Fibroblast of skin of left quadriceps (primary cell): ENCODE data around the gene CTSL.

ENCODE experiments used
- DNase-seq, 2 experiments: peaks; one replicate each; pipeline ENCODE4 v3.0.0-alpha.2; 2013; ENCODE audit warnings: low read depth in 2 of 2

Gene CTSL

DNA sequence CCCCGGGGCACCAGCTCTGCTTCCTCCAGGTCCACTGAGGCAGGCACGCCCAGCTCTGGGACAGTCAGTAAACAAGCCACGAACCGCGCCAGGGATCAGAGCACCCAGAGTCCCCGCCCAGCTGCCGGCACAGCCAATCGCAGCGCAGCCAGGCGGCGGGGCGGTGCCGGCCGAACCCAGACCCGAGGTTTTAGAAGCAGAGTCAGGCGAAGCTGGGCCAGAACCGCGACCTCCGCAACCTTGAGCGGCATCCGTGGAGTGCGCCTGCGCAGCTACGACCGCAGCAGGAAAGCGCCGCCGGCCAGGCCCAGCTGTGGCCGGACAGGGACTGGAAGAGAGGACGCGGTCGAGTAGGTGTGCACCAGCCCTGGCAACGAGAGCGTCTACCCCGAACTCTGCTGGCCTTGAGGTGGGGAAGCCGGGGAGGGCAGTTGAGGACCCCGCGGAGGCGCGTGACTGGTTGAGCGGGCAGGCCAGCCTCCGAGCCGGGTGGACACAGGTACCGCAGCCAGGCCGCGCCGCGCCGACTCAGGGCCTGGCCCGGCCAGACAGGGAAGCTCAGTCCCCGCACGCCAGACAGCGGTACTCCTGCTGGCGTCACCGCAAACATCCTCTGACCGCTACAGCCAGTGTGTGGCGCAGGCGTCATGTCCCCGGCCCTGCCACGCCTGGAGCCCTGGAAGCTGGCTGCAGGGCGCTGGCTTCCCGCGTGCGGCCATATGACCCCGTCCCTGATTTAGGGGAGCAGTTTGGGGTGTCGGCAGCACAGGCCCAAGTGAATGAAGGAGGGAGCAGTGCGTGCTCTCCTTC, at the start of gene CTSL:
CTSL (plus strand) TSS at position 220 of the 810 bp plus-strand sequence. CDS start 1,485 bp downstream, outside the sequence.
- peak in 1 of 2 experiments; percentile 41 for DNase-seq

DNA sequence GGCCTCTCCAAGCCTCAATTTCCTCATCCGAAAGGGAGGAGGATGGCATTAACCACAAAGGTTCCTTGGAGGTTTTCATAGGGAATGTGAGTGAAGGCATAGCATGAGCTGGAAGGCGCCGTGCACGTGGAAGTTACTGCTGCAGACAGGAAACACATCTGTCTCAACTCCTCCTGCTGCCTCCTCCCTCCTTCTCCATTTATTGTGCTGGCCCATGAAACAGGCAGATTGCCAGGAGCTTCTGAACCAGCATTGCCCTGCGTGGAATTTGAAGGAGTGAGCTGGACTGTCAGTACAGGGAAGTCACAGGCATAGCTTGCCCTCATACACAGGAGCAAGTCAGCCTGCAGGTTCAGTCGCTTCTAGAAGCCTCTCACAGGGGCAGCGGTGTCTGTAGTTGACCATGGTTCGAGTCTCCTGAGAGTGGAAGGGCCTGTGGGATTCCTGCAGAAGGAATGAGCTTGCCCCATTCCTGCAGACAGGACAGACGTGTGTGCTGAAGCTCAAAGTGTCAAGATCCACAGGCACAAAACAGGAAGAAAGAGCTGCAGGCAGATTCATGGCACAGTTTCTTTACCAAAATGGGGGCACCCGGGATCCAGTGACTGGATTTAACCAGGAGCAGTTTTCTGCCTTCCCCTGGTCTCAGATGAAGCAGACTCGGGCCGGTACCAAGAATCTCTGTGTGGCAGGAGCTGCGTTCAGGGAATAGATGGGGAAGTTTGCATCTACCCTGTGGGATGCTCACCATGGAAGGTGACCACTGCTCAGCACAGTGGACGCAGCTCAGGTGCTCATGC, 48.7 kb upstream of the CTSL start:
- no peak for DNase-seq

DNA sequence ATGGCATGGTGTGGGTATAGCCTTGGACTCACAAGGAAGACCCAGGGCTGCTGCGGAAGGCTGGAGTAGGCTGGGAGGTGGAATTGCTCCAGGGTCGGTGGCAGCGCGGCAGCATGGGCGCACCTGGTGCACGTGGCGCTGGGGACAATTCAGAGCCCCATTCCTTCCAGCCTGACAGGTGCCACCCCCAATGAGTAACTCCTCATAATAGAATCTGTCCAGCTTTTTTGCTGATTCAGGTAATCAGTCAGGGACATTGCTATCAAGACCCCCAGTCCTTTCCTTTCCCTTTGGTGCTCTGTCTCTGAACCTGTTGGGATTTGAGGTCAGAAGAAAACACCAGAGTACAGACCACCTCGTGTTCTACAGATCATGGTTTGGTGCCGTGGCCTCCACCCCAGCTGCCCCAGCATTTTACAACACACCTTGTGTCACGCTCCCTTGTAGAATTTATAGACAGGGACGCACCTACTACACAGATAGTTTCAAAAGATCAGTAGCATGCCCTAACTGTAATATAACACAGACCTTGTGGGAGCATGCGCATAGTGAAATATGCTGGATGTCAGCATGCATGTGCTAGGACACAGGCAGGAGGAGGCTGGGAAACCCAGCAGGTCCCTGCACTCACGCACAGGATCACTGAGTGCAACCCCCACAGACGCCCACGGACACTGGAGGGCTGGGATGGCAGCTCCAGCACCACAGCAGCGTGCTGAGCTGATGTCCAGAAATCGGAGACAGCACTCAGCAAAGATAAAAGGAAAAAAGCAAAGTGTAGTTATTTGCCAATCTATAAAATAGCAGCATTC, 47.9 kb upstream of the CTSL start:
- no peak for DNase-seq

DNA sequence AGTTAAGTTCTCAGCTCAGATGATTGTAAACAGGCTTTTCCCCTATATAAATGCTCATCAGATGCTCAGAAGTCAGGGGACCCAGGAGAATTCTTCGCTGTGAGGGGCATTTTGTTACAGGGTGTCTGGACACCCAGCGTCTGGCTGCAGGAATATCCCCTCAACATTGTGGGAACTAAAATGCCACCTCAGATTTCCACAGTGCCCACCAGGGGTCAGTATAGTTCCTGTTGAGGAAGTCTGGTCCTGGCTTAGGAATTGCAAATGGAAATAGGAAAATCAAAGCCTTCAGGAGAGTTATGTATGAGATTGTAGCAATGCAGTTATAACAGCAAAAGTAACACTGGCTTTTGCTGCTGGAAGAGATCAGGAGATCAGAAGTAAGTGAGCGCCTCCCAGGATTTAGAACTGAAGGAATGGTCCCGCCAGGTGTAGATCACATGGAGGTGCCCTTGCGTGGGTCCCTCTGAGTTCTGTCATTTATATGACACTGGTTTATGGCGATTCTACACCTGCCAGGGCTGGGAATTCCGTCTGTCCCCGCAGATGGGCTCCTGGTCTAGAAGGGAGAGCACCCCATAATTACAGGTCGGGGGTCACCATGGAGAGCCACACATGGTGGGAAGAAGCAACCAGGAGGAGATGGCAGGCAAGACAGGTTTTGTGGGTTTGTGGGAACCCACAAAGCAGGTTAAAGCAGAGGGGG, 47.1 kb upstream of the CTSL start:
- peak; percentile 49 to 53 for DNase-seq

DNA sequence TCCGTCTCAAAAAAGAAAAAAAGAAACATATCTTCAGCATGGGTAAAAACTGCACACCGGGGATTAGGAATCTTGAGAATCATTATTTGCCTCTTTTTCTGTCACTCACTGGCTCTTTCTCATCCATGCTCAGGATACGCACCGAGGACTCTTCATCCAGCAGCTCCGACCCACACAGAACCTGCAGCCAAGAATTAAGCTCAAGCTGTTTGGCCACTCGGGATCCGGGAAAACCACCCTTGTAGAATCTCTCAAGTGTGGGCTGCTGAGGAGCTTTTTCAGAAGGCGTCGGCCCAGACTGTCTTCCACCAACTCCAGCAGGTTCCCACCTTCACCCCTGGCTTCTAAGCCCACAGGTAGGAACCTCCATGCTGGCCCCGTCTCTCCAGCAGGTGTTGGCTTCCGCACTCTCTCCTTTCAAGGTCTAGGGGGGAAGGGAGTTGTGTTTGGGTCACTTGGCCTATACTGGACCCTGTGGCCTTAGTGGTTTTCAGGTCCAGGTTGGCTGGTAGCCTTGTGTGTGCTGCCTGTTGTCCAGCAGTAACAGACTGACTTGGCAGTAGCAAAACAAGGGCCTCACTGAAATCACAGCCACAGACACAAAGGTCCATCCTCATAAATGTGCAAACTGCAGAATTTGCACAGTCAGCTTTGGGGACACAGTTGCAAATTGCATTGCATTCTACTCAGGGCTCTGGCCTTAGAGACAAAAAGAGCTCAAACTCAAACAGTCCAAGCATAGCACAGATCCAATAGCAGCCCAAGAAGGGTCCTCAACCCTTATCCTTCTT, 44.5 kb upstream of the CTSL start:
- no peak for DNase-seq

DNA sequence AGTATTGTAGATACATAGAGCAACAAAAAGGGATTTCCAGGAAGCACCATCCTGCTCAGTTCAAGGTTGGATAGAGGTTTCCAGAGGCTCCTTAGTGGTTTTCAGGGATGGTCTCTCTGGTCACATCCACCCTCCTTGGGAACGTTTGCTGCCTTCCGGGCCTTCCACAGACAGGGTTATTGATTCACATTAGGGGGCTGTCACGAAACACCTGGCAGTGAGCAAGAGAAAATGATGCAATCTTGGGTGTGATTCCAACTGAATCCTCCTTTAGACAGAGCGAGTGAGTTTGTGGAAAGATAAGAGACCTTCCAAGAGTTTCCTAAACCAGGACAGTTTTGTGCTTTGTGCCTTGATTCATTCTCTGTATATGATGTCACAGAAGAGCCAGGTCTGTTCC, 43.8 kb upstream of the CTSL start:
- DNase-seq, result no peak

DNA sequence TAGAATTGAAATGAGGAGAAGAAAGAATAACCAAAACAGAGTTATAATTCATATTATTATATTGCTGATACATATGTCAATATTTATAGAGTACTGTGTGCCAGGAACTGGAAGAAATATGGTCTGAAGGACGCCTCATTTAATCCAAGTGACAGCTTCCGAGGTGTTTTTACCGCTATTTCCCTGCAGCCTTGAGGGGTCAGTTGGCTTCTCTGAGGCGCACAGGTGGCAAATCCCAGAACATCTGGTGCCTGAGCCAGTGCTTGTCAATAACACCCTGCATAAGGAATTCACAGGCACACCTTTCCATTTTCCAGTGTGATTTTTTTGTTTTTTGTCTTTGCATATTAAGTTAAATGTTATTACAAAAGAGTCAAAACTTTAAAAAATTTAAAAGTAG, 43.3 kb upstream of the CTSL start:
- DNase-seq, result no peak

DNA sequence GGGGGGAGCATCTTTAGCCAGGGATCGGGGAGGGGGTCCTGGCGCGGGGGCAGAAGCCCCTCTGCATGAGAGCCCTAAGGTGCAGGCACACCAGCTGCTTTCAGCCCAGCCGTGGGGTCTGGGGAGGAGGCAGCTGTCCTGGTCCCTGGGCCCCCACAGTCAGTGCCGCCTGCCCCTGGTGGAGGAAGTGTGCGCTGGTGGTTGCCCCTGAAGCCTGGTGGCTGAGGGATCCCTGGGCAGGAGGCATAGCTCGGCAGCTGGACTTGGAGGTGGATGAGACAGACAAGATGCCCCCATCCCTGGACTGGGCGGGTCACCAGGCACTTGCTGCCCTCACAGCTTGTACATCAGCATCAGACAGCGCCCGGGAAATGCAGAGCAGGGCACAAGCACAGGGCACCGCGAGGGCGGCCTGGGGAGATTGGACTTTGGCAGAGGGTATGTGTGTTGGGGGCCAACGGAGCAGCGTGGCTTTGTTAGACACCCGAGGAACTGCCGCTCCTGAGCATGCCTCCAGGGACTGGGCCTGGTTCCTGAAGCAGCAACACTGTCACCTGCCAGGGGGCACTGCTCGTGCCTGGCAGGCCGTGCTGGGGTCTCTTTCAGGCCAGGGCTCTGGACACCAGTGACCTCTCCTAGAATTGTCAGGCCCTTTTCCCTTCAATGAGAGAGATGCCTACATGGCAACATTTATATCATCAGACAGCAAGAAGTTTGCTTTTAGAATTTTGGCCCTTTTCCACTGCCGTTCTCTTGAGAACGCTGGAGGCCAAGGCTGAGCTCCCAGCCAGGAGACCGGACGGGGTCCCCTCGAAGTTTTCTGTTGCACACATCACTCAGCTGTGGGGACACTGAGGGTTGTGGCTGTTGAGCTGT, 41.9 kb upstream of the CTSL start:
- no peak for DNase-seq

DNA sequence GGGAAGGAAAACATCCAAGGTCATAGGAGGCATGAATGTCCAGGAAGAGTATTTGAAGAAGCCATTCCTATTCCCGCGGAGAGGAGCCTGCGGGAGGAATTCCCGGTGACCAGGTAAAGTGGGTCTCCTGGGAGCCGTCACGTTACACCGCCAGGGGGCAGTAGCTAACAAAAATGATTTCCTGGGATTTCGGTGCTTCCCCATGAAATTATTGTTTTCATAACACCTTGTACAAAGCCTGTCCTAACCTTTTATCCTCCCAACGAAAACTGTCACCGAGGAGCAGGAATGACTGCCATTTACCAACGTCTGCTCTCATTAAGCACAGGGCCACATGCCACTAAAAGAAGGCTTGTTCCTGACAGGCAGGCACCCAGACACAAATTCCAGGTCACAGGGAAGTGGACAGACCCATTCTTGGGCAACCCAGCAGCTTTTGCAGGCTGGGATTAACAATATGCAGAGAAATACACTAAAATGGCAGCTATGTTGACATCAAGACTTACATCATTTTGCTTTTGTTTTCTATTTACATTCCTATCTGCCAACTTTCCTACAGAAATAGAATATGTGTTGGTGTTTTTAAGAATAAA, 41.2 kb upstream of the CTSL start:
- DNase-seq, result peak in 1 of 2 experiments; percentile 13

DNA sequence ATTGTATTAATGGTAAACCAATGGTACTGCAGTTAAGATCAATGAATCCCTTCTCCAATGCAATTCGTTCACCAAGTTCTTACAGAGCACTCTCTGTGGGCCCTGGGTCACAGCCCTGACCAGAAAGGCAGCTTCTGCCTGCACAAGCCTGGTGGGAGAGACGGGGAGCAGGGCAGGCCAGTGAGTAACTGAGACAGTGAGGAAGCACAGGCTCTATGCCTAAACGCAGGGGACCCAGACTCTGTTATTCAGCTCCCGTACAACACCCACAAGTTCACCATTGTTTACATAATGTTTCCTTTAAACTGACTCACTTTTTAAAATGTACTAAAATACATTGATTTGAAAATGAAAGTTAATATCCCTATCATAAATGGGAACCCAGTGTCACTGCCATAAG, 40.5 kb upstream of the CTSL start:
- no peak for DNase-seq

DNA sequence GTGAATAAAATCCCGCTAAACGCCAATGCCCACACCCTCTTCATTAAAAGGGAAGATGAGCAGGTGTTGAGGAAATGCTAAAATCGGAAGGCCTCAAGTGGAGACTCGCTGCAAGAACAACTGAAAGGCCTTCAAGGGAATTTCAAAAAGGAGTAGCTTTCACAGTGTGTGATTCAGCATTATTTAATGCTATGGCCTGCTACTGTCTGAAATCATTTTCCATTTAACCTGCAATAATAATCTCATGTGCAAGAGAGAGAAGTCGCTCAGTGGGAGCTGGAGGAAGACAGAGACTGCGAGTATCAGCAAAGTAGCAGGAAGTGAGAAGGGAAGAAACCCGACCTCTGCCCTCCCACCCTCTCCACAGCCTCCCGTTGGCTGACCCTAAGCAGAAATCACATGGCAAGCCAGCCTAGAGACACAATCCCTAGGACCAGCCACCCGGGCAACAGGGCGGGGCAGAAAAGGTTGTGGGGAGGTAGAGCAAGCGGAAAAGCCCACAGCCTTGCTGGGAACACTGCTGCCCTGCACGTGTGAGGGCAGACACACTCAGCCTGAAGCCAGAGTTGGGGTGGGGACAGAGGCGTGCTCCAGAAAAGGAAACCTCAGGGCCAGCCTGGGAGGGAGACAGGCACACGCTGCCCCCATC, 39.9 kb upstream of the CTSL start:
- DNase-seq, result no peak

DNA sequence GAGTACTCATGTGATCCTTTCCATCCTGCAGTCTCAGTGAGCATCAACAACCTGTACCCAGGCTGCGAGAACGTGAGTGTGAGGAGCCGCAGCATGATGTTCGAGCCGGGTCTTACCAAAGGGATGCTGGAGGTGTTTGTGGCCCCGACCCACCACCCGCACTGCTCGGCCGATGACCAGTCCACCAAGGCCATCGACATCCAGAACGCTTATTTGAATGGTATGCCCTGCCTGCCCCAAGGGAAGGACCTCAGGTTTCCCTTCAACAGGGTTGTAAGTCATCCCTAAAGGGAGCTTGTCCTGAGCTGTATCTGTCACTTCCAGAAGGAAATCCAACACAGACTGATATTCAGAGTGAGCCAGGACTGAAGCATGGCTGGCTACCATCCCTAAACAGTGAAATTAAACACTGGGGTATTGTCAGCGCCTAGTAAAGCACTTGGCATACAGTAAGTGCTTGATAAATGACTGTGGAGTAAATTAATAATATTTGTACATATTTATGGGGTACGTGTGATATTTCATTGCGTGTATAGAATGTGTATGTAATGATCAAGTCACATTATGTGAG, 39.3 kb upstream of the CTSL start:
- no peak for DNase-seq

DNA sequence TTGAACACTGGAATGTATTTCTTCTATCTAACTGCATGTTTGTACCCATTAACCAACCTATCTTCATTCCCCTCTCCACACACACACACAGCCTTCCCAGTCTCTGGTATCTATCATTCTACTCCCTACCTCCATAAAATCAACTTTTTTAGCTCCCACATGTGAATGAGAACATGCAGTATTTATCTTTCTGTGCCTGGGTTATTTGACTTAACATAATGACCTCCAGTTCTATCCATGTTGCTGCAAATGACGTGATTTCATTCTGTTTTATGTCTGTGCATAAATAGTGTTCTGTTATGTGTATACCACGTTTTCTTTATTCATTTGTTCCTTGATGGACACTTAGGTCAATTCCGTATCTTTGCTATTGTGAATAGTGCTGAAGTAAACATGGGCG, 38.7 kb upstream of the CTSL start:
- DNase-seq, result no peak

DNA sequence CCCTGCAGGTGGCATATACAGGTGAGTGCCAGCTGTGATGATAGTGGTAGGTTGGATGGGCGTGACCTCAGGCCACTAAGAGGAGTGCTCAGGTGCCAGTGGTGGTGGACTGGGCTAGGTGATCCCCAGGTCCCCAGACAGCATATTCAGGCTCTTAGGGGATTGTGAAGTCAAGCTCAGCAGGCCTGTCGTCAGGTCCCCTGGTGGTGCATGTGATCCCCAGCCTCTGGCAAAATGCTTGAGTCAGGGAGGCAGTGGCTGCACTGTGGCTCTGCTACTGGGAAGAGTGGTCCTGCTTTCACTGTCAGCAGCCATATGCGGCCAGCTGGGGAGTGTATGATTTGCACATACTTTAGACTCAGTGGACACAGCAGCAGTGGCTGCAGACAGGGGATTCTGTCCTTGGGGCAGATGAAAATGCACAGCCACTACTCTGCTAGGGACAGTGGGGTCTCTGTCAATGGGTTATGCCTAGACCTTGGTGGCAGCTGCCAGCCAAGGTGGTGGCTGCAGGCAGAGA, 31.6 kb upstream of the CTSL start:
- no peak for DNase-seq

DNA sequence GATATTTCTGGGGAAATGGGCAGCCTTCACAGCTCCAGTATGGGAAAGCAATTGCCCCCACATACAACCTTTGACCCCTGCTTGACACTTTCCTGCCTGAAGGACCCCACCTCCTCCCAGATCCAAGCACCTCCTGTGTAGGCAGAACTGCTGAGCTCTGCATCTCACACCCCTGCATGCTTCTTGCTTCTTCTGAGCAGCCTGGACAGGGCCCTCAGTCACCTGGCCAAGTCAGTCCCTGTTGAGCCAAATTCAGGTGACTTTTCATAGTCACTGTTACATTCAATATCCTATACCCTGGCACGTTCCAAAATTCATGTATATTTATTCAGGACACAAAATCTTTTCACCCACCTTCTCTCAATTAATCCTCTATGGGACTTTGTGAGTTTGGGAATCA, 30.4 kb upstream of the CTSL start:
- DNase-seq, result no peak

DNA sequence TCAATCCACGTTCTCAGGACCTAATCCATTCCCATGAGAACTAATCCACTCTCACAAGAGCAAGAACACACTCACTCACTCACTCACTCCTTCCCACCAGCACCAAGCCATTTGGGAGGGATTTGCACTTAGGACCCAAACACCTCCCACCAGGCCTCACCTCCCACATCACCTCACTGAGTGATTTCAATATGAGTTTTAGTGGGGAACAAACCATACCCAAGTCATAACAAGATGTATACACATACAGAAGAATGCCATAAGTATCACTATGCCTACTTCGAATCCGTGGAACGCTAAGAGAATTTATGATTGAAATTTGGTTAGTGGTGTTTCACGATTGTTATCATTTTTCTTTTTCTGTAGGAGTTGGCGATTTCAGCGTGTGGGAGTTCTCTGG, 29.3 kb upstream of the CTSL start:
- DNase-seq, result no peak

DNA sequence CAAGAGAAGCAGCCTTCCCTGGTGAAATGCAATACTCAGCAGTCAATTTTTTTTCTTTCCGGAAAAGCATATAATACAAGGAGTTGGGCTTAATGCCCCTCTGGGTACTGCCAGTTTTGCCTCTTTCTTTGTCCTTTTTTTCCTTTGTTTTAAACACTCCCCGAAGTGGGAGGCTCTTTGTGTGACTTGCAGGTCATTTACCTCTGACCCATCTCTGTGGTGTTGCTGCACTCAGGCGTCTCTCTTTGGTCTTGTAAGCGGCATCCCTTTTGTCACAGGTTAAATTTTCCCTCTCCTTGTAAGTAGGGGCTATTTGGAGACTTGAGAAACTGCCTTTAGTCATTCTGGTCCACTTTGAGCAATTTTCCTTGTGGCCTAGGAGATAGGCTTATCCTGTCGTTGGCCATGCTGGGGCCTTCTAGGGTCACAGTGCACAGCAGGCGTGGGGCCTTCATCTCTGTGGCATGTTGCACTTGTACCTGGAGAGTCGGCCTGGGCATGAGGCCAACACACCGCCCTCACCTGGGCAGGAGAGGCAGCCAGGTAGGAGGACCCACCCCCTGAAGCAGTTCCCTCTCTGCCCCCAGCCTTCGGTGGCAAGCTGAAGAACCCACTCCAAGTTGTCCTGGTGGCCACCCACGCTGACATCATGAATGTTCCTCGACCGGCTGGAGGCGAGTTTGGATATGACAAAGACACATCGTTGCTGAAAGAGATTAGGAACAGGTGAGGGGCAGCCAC, 27.7 kb upstream of the CTSL start:
- DNase-seq, result no peak

DNA sequence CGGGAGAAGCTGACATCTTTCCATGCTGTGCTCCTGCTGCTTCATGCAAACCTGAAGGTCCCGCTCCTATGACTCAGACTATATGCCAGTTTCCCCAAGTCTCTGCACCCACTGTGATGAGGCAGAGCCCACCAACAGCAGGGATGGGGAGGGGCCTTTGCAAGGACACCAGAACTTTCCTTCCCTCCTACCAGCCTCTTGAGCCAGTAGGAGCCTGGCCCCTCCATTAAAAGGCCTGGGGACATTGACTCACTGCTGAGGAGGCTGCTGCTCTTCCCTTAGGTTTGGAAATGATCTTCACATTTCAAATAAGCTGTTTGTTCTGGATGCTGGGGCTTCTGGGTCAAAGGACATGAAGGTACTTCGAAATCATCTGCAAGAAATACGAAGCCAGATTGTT, 26.1 kb upstream of the CTSL start:
- no peak for DNase-seq
